ENCODE data around the gene C6orf120.

C6orf120 gene

DNA sequence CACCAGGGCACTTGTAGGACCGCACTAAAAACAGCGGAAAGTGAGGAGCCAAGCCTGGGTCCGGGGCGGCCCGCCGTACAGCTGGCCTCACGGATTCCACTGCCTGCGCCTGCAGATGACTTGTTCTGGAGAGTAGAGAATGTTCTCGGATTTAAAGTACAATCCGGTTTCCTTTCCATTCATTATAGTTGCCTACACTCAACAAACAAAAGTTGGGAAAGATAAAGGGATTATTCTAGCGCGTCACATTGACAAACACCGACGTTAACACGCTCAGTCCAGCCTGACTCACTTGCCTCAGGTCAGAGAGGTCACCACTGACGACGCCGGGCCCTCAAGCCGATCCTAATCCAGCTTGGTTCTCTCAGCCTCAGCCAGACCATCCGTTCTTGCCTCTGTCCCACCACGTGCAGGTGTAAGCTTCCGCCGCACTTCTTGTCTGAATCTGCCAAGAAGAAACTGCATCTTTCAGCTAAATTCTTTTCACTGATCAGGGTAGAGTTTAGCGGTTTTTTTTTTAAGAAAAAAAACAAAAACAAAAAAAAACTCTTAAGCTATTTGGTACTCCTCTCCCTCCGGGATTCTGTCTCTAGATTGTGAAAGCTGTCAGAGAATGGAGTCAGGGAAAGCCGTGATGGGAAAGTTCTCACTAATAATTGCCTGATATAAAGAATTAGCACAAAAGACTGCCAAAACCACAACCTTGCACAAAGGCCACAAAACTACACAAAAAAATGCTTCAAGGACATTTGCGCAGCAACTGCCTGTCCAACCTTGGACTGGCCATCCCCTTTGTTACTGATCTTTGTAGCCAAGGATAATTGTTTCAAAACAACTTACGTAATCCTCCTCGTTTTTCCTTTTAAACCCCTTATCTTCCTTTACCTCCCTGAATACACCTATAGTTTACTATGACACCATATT, 23.5 kb downstream of the C6orf120 start:
- no peak for DNase-seq (ENCODE audit: low spot score)

DNA sequence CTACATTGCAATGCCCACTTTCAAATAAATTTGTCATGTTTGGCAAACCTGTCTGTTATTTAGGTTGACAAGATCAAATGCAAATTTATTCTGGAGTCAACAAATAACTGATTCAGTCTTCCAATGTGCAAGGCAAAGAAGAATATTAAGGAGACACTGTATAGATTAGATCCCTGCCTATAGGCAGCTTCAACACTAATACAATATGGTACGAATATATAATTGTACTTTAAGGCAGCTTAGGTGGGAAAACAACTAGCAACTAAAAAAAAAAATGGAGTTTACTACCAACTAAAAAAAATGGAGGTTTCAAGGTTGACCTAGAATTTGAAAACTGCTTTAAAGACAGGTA, 24.1 kb downstream of the C6orf120 start:
- no peak for DNase-seq (ENCODE audit: low spot score)

DNA sequence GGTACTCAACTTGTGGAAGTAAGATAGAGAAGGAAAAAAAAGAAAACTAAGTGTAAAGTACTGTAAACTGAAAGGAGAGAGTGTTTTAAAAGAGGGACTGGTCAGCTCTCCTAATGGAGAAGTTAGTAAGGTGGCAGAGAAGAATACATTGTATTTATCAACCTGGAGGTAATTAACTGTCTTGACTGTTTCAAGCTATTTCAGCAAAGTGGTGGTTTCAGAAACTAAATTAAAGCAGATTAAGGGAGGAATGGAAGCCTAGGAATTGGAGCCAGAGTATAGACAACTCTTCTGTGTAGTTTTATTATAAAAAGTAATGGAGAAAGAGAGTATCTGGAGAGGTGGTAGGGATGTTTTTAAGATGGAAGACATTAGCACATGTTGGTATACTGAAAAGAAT, 25.0 kb downstream of the C6orf120 start:
- DNase-seq (ENCODE audit: low spot score), result no peak

GRCh38 chr6:169729961-169730360, 28.0 kb downstream of the C6orf120 start:
- no peak for DNase-seq (ENCODE audit: low spot score)

- DNase-seq (ENCODE audit: low spot score), result no peak
These were observed 36.5 kb downstream of the C6orf120 start for GRCh38 chr6:169738204-169738975.

- DNase-seq (ENCODE audit: low spot score), result no peak
These were observed 37.1 kb downstream of the C6orf120 start for GRCh38 chr6:169738976-169739529.

DNA sequence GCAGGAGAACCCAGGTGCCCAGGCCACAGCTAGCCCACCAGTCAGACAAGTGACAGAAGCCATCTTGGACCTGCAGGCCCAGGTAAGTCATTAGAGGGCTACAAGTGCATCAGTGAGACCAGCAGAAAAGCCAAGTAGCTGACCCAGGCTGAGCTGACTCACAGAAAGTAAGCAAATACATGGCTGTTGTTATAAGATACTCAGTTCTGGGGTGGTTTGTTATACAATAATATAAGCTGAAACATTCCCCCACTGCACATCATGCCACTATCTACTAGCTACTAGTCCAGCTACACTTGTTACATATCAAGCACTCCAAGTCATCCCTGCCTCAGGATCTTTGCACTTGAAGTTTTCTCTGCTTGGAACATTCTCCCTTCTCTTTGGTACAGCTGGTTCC, 39.4 kb downstream of the C6orf120 start:
- DNase-seq (ENCODE audit: low spot score), result no peak

- no peak for DNase-seq (ENCODE audit: low spot score)
These were observed 43.5 kb downstream of the C6orf120 start for GRCh38 chr6:169745405-169745804.

DNA sequence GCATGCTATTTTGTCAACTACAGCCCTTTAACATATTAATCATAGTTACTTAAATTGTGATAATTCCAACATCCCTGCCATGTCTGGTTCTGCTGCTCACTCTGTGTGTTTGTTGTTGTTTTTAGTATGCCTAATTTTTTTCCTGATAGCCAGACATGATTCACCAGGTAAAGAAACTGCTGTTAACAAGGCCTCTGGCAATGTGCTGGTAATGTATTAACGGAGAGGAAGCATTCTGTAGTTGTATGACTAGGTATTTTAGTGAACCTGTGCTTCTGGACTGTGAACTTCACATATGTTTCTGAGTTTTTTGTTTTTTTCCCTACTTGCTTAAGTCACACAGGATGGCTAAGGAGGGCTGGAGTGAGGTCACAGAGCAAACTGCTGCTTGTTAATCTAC, 44.6 kb downstream of the C6orf120 start:
- DNase-seq (ENCODE audit: low spot score), result no peak

DNA sequence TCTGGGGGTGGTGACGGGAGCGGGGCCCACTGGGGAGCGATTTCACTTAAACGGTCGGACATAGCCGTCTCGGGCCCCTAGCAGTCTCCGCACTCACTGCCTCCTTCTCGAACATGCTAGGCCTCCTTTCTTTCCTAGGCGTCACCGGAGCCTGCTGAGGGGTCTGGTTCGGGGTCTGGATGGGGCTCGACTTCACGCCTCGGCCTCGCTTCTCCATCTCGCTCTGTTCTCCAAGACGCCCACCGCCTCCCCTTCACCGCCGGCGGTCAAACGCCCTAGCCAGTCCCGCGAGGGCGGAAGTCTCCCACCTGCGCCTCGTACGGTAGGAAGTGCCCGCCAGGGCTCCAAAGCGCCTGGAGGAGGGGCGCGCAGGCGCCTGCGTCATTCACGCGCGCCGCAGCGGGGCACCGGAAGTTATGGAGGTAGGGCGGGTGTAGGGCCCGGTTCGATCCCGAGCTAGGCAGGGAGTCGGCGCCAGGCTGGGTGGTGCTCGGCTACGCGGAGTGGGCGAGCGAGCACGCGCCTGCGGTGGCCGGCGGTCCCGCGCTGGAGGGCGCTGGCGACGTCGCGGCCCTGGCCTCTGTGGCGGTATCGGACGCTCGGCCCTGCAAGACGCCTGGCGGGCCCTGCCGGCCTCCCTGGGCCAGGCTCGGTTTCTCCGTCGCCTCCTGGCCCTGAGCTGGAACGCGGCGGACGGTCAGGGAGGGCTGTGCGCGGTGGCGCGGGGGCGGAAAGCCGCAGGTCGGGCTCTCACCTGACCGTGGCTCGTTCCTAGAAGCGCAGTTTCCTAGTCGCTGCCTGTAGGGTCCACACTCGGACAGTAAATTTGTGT, 49.5 kb downstream of the C6orf120 start, which contains the start of the genes DYNLT2 and ERMARD:
DYNLT2 (minus strand) TSS at position 331 of the 832 bp plus-strand sequence; CDS start at position 217, 114 bp downstream.
ERMARD (plus strand) TSS at position 381 of the 832 bp plus-strand sequence; CDS start at position 417, 36 bp downstream.
- DNase-seq (ENCODE audit: low spot score), result peak; percentile 90

GRCh38 chr6:169752074-169752623, 50.2 kb downstream of the C6orf120 start:
- no peak for DNase-seq (ENCODE audit: low spot score)

Data from hematopoietic multipotent progenitor cell treated with erythropoietin and hydrocortisone succinate and interleukin-3 and kit ligand, for 17 days (in vitro differentiated cells).